Endothelial cell of umbilical vein (primary cell): ENCODE measurements around the gene NANOS1.

ENCODE experiments used
- GATA2 ChIP-seq: IDR thresholded peaks from 2 replicates; pipeline ENCODE4 v1.7.0; 2011; ENCODE audit warnings: low read depth, mild to moderate bottlenecking, moderate library complexity, mixed read lengths, low read length; ENCODE audit not compliant: insufficient read length, insufficient read depth
- POLR2A ChIP-seq: IDR thresholded peaks from 2 replicates; pipeline ENCODE4 v1.6.1; 2012; ENCODE audit warnings: low read depth, mild to moderate bottlenecking, control low read depth, low read length
- TF ChIP-seq, protein P1 (sequence below), 2 donors: IDR thresholded peaks; 1 replicate in 1 of 2; 2 replicates in 1 of 2; pipeline ENCODE4 v1.5.1; 2011; ENCODE audit warnings: low read length in 2 of 2, mild to moderate bottlenecking in 2 of 2, moderate library complexity in 2 of 2, control low read depth in 1 of 2, inconsistent platforms in 1 of 2, low read depth in 1 of 2; ENCODE audit not compliant: insufficient read depth in 1 of 2; ENCODE audit errors: extremely low read depth in 1 of 2

DNA sequence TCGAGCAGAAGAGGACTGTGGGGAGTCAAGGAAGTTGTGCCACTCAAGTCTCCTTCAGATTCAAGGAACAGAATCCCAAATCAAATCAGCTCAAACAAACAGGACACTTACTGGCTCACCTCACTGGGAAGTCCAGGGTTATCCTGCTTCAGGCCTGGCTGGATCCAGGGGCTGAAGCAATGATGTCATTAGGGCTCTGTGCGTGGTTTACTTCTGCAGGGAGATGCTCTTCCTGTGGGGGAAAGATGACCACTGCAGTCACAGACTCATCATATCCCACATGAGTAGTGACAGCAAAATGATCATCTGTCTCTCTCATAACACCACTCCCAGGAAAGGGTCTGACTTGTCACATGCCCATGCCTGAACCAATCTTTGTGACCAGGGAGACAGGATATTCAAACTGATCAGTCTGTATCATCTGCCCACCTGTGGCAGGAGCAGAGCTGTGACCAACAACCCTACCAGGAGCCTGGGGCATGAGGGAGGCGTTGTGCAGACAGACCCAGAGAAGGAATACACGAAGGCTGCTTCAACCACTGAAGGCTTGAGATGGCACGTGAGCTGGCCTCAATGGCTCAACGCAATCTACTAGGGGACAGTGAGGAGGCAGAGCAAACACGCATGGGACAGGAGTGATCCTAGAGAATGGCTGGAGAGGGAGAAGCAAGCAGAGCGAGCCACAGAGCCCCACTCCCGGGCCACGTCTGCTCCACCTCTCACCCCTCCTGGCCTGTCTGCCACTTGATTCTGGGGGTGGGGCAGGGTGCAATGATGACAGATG lies 27.6 kb upstream of the NANOS1 start:
- TF ChIP-seq, protein P1, sequence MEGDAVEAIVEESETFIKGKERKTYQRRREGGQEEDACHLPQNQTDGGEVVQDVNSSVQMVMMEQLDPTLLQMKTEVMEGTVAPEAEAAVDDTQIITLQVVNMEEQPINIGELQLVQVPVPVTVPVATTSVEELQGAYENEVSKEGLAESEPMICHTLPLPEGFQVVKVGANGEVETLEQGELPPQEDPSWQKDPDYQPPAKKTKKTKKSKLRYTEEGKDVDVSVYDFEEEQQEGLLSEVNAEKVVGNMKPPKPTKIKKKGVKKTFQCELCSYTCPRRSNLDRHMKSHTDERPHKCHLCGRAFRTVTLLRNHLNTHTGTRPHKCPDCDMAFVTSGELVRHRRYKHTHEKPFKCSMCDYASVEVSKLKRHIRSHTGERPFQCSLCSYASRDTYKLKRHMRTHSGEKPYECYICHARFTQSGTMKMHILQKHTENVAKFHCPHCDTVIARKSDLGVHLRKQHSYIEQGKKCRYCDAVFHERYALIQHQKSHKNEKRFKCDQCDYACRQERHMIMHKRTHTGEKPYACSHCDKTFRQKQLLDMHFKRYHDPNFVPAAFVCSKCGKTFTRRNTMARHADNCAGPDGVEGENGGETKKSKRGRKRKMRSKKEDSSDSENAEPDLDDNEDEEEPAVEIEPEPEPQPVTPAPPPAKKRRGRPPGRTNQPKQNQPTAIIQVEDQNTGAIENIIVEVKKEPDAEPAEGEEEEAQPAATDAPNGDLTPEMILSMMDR (IDR thresholded peaks at IDR 0.05; ENCODE audit: extremely low read depth in 1 of 2, insufficient read depth in 1 of 2, low read depth in 1 of 2, low read length in 2 of 2): no peak
- no peak for TF ChIP-seq GATA2
- no peak for TF ChIP-seq POLR2A
